ENCODE measurements around the gene CLCN2.

The CLCN2 gene

GRCh38 chr3:184321666-184322065 lies 39.7 kb downstream of the CLCN2 start:
- DNase-seq, result no peak

GRCh38 chr3:184320104-184320445 lies 41.3 kb downstream of the CLCN2 start:
- peak in 1 of 2 experiments; percentile 40 for DNase-seq

GRCh38 chr3:184317201-184317600 lies 44.2 kb downstream of the CLCN2 start:
- DNase-seq, result no peak

DNA sequence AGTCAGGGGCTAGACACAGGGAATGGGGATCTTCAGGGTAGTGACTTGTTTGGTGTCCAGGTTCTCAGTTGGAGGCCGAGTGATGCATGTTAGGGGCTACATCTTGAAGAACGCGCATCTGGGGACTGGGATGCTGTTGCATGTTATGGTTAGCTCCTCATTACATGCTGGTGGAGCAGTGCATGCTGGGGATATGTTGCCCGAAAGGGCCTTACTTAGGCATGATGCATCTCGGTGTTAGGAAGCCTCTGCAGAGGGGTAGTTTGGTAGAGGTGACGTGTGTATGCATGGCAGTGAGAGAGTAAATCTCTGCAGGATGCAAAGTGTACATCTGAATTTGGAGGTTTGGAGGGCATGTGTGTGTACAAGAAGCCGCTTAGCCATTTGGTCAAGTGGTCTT lies 44.6 kb downstream of the CLCN2 start:
- no peak for DNase-seq

GRCh38 chr3:184315871-184316661 lies 45.3 kb downstream of the CLCN2 start:
- no peak for DNase-seq

DNA sequence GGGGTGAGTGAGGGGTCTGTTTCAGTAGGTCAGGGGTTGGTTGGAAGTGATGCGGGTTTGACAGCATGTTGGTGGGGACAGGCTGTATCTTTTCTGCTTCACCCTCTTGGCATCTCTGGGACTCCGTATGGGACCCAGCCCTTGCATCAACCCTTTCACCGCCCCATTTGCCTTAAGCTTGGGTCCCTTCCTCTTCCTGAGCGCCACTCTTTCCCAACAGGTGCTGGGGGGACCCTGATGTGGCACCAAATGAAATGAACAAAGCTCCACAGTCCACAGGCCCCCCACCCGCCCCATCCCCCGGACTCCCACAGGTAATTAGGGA lies 45.9 kb downstream of the CLCN2 start:
- no peak for DNase-seq

- peak in 1 of 2 experiments; percentile 48 for DNase-seq
Observed at GRCh38 chr3:184314700-184315542, 46.5 kb downstream of the CLCN2 start.

GRCh38 chr3:184314363-184314699 lies 47.1 kb downstream of the CLCN2 start, which contains the start of gene EIF4G1:
EIF4G1 (plus strand) TSS chr3:184314606; CDS start chr3:184315797, 1,191 bp downstream.
- DNase-seq, result peak; percentile 93 to 96

GRCh38 chr3:184311633-184312032 lies 49.8 kb downstream of the CLCN2 start:
- DNase-seq, result no peak

- no peak for DNase-seq
Observed at GRCh38 chr3:184308744-184309143, 52.7 kb downstream of the CLCN2 start.

DNA sequence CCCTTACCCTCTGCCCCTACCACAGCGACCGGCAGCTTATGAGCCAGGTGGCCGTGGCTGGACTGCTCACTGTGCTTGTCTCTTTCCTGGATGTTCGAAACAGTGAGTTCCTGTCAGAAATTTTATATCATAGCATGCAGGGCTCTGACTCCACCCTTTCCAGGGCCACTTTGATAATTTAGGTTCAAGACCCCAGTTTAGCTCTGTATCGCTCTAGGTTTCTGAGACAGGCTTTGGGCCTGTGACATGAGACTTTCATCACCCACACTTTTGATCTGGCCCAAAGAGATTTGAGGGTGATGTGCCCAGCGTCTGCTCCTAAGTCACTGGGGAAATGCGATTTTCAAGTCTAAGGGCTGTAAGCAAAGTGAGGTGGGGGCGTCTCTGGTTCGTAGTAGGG lies 53.5 kb downstream of the CLCN2 start:
- DNase-seq, result no peak

- no peak for DNase-seq
Observed at GRCh38 chr3:184306341-184306972, 54.9 kb downstream of the CLCN2 start.

DNA sequence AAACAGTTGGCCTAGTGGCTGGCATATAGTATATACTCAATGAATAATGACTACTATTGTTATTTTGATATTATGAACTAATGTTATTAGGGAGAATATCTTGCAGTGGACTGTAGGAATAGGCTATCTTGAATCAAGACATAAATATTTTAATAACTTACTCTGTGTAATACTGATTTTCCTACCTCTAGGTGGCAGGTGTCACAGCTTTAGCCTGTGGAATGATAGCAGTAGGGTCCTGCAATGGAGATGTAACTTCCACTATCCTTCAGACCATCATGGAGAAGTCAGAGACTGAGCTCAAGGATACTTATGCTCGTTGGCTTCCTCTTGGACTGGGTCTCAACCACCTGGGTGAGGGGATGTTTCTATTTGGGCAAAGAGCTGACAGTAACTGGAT lies 55.8 kb downstream of the CLCN2 start:
- DNase-seq, result peak in 1 of 2 experiments; percentile 29

- DNase-seq, result no peak
Observed at GRCh38 chr3:184300378-184300720, 61.1 kb downstream of the CLCN2 start.

- no peak for DNase-seq
Observed at GRCh38 chr3:184299488-184300377, 61.7 kb downstream of the CLCN2 start.

DNA sequence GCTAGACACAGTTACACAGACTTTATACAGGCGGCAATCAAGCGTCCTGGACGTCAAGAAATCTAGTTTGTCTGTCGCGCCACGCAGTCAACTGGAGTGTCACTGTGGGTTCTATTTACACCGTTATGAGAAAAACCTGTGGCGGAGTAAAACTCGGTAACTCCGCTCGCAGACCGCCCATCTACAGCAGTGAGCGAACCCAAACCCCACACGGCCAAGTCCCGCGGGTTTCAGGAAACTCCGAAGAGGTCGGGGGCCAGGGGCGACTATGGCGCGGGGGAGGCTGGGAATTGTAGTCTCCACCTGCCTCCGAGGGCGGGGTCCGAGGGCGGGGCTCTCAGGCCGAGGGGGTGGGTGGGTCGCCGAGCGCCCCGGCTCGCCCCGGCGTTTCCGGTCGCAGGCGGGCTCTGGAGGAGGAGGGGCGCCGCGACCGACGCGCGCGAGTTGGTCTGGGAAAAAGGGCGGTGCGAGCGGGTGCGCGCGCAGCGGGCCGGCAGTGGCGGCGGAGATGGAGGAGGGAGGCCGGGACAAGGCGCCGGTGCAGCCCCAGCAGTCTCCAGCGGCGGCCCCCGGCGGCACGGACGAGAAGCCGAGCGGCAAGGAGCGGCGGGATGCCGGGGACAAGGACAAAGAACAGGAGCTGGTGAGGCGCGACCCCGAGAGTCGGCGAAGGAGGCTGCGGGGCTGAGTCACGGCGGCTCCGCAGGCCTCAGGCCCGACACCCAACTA lies 62.5 kb downstream of the CLCN2 start, which contains the start of gene PSMD2:
PSMD2 (plus strand) TSS at position 483 of the 729 bp plus-strand sequence; CDS start at position 509, 26 bp downstream.
- DNase-seq, result peak; percentile 98

- no peak for DNase-seq
Observed at GRCh38 chr3:184296616-184297015, 64.8 kb downstream of the CLCN2 start.

Data from NCI-H524 (cell line).